GM18499 (cell line): Measurements from ENCODE around the gene IKBKG.
"Not testable (repeated sequence)": the region's sequence is repeated elsewhere in the genome, so short reads cannot be mapped to it uniquely, and the experiment has no call there.

Experiments used
- ATAC-seq: cut with Tn5 transposase; IDR thresholded peaks from one replicate; pipeline ENCODE4 v1.9.1; 2021; ENCODE audit warnings: moderate number of reproducible peaks; ENCODE audit not compliant: insufficient read depth, unreplicated experiment

IKBKG gene

DNA sequence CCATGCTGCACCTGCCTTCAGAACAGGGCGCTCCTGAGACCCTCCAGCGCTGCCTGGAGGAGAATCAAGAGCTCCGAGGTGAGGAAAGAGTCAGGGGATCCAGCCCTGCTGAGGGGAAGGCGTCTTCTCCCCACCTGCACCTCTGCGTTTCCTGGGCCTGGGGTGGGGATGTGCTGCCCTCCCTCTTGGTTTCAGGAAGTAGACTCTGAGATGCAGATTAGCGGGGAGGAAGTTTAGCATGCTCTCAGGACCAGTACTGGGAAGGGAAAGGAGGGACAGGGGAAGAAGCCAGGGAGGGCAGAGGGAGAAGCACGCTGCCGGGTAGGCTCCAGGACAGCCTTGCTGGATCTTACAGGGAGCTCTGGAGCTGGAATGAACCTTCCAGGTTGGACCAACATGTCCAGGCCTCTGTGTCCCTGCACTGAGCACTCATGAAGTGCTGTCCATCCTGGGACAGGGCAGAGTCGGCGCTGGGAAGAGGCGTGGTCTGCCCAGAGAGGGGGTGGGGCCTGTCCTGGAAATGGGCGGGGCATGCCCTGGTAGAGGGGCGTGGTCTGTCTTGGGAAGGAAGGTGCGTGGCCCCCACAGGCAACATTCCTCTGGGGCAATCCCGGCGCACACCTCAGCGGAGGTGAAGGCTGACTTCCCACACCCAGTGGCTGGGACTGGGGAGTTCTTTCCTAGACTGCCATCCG is 4.8 kb downstream of the IKBKG start:
- ATAC-seq = not testable (repeated sequence)

DNA sequence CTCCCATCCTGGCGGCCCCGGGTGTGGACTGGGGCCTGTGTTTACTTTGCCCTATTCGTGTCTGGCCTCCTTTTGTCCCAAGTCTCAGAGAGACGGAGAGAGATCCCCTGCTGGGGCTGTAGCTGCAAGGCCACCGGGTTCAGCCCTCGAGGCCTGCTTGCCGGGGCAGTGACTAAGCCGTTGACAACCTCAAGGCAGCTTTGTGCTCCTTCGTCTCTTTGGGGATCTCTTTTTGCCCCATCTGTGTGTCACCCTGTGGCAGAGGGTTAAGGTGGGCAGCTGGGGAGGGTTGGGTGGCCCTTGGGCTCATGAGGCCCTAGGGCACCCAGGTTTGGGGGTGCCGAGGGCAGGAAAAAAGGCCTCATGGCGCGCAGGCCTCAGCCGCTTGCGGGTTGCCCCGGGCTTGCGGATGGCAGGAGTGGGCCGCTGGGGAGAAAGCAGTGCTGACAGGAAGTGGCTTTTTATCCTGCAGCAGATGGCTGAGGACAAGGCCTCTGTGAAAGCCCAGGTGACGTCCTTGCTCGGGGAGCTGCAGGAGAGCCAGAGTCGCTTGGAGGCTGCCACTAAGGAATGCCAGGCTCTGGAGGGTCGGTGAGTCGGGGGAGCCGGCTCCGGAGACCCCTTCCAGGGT is 10.8 kb downstream of the IKBKG start:
- not testable (repeated sequence) for ATAC-seq

DNA sequence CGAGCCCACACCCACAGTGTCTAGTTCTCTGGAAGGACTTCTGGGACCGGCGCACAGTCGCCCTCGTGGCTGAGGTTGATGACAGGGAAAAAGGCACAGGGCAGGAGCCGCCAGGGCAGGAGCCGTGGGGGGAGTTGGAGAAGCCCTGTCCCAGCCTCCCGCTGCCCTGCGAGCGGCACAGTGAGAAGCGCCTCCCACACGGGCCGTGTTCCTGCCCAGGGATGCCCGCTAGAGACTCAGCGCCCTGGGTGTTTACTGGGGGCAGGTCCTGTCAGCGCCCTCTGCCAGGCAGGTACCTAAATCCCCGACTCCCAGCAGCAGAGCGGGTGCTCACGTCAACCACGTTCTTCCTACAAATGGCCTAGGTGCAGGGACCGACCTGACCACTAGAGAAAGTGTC is 11.5 kb downstream of the IKBKG start:
- ATAC-seq = not testable (repeated sequence)

DNA sequence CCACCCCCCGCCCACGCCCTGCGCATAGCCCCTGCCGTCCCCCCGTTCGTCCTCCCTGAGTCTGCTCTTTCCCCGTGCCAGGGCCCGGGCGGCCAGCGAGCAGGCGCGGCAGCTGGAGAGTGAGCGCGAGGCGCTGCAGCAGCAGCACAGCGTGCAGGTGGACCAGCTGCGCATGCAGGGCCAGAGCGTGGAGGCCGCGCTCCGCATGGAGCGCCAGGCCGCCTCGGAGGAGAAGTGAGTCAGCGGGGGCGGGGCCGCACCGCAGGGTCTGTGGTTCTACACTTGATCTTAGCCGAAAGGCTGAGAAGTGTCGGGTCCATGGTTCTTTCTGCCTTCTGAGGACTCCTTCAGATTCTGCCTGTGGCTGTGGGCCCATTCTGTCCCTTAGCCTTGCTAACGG is 12.9 kb downstream of the IKBKG start:
- not testable (repeated sequence) for ATAC-seq

DNA sequence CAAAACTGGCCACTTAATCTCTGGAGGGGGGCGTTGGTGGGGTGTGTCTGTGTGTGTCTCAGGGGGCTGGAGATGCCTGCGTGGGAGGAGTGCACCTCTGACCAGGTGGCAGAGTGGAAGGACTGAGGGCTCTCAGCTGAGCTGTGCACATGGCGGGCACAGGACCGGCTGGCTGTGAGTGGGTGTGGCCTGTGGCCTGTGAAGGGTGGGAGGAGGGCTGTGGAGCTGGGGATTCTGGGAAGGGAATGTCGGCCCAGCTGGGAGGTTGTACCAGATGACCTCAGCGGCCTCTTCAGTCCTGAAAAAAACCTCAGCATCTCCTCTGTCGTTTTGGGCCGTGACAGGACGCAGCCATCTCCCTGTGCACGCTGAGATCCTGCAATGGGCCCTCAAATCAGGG is 14.9 kb downstream of the IKBKG start:
- ATAC-seq = not testable (repeated sequence)

DNA sequence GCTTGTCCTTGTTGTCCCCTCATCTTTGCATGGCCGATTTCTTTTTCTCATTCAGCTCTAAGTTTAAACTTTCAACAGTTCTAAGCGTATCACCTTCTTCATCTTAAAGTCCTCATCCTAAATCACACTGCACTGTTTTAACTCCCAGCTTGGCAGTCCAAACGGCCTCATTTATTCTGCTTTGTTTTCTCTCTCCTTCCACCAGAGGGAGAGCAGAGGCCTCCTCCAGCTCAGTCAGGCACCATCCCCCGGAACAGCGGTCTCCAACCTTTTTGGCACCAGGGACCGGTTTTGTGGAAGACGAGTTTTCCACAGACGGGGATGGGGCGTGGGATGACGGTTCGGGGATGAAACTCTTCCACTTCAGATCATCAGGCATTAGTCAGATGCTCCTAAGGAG is 22.9 kb downstream of the IKBKG start:
- ATAC-seq = not testable (repeated sequence)

DNA sequence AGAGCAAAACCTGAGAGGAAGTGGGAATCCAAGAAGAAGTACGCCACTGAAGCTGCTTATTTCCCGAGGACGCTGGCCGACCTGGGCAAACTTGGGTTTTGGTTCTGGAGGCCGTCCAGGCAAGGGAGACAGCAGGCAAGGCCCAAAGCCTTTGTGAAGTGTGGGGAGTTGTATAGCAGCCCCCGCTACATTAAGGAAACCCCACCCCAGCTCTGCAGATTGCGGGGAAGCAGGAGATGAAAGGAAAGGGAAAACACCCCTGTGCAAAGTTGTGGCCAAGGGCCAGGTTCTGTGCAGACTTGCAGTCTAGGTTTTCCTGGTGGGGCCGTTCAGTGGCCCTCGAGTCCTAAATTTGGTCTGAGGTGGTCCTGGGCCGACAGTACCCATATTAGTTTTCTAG is 25.6 kb downstream of the IKBKG start:
- not testable (repeated sequence) for ATAC-seq

DNA sequence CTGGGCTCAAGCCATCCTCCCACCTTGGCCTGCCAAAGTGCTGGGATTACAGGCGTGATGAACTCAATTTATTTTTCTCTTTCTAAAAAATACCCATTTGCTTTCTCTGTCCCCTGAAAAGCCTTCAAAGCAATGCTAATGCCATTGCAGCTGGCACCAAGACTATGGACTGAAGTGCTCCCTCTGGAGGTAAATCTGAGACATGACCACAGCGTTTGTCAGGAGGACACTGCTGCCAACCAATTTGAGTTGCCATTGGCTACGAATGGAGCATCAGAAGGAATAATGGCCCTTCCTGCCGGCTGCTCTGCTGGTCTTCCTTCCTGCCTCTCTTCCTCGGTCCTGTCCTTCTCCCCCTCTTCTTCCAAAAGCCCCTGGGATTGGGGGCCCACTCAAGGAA is 27.7 kb downstream of the IKBKG start:
- ATAC-seq = not testable (repeated sequence)

DNA sequence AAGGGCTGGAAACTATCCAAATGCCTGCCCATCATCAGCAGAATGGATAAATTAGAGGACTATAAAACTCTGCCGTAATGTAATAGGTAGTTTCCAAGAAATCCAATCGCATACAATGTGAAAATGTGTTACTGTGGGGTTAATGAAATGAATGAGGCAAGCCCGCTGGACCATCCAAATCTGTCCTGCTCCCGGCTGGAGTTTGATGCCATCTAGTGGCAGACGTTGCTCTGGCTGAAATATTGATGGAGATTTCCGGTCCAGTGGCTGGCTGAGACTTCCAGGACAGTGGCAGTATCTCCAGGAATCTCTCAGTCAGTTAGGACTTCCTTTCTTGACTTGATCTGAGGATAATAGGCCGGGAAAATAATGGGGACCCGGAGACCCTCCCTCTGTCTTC is 35.6 kb downstream of the IKBKG start:
- not testable (repeated sequence) for ATAC-seq

DNA sequence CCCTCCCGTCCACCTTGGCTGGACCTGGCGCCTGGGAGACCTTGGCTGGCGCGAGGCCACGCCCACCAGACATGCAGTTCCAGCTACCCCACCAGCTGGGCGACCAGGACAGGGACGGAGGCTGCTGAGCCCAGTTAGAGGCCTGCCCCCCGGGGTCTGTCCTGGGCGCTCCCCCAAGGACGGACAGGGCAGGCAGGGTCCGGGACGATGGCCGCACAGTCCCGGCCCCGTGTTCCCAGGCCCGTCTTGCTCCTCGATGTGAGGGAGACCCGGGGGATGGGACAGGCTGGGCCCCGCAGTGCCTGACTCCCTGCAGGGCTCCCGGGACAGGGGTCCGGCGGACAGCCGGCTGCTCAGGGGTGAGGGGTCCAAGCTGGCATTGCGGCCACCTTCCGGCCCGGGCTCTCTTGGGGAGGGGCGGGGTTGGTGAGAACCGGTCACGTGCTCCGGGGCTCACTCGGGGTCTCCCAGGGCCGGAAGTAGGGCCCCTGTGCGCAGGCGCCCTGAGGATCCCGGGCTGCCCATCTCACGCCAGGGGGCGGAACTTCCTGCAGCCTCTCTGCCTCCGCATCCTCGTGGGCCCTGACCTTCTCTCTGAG is 37.3 kb downstream of the IKBKG start, which contains the start of gene CTAG1A:
TSS of gene CTAG1A (plus strand) at position 549 of the 599 bp plus-strand sequence. CDS start 74 bp downstream, outside the sequence.
- not testable (repeated sequence) for ATAC-seq

DNA sequence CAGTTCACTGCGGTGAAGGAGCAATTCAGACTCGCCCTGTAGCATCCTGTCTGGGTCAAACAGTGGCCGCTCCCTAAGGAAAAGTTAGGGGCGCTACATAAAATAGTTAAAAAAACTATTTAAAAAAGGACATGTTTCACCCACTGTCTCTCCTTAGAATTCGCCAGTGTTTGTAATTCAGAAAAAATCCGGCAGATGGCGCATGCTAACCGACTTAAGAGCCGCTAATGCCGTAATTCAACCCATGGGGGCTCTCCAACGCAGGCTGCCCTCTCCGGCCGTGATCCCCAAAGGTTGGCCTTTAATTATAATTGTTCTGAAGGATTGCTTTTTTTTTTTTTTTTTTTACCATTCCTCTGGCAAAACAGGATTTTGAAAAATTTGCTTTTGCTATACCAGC is 43.0 kb downstream of the IKBKG start:
- ATAC-seq = not testable (repeated sequence)

DNA sequence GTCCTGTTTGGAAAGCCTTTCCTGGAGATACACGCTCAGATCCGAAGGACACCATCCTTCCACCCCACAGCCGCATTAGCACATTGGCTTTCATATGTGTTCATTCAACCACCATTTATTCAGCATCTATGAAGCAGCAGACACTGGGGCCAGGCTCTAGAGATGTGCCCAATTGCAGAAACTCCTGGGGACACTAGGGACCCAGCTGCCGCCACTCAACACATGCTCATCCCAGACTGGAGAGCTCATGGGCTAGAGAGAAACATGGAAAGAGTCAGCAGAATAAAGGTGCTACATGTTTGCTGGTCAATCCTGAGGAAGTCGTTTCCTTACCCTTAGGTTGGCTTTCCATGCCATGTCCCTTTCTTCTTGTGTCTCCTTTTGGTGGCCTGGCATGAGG is 45.1 kb downstream of the IKBKG start:
- ATAC-seq = no peak

DNA sequence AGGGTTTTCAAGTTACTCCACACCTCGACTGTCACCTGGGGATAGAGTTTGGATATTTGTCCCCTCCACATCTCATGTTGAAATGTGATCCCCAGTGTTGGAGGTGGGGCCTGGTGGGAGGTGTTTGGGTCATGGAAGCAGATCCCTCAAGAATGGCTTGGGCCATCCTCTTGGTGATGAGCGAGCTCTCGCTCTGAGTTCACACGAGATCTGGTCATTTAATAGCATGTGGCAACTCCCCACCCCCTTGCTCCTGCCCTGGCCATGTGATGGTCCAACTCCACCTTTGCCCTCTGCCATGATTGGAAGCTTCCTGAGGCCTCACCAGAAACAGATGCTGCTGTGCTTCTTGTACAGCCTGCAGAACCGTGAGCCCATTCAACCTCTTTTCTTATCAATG is 45.8 kb downstream of the IKBKG start:
- no peak for ATAC-seq

DNA sequence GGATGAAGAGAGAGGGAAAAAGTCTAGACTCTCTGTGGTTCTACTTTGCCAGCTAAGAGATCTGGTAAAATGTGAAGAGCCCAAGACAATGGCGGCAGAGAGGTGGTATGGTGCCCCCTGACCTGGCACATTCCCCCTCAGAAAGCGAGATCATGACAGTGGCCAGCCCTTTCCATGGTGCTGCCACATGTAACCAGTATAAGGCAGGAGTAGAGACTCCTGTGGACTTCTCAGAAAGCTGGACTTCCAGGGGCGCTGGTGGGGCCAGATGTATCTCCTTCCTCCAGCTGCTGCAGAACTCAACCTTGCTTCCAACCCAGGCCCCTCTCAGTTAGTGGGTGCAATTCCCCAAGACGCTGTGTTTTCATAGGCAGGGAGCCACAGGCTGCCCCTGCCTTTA is 47.1 kb downstream of the IKBKG start:
- no peak for ATAC-seq

DNA sequence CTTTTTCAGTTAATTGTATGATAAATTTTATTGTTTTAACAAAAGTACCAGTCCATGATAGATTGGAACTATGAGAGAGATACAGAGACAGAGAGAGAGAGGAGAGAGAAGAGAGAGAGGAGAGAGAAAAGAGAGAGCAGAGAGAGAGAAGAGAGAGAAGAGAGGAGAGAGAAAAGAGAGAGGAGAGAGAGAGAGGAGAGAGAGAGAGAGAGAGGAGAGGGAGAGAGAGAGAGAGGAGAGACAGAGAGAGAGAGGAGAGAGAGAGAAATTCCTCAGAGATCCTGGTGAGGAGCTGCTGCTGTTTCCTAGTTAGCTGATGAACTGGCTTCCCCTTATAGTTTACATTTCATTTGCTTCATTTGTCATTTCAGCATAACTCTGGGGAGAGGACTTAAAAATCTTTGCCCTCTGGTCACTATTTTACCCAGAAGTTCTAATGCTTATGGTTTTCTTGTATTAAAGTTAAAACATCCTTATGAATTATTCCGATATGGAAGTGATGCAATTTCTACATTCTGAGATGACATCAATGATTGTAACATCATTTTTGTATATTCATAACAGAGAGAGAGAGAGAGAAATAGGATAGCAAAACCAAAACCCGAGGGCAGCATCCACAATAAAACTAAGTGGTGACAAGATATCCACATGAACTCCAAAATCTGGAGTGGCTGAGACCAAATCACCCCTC is 48.3 kb downstream of the IKBKG start:
- no peak for ATAC-seq

DNA sequence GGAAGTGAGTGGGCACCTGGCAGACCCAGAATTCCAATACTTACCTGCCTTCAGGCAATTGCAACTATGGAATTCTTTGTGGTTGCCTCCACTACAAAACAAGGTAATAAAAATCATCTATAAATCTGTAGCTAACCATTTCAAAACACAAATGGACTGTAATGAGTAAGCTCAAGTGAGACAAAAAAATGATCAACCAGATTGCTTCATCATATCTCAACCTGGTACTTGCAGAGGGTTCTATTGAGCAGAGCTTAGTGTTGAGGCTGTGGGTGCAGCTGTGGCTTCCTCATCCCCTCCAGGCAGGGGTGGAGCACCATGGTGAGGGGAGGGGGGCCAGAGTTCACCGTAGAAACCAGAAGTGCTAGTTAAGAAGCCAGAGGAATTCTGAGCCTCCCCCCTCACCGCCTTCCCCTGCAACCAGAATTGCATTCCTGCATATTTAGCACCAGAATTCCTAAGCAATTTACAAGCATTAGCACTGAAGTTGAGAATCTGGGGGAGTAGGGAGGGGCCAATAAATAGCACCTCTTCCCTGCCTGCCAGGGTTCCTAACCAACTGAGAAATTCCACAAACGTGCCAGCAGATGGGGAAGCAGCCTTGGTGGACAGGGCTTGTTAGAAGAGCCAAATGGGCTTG is 49.0 kb downstream of the IKBKG start:
- ATAC-seq = no peak

DNA sequence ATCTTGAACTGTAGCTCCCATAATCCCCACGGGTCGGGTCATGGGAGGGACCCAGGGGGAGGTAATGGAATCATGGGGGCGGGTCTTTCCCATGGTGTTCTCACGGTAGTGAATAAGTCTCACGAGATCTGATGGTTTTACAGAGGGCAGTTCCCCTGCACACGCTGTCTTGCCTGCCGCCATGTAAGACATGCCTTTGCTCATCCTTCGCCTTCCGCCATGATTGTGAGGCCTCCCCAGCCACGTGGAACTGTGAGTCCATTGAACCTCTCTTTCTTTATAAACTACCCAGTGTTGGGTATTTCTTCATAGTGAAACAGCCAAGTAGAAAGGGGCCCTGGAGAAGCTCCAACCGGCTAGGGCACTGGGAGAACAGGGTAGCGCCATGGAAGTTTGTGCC is 49.8 kb downstream of the IKBKG start:
- ATAC-seq = no peak

DNA sequence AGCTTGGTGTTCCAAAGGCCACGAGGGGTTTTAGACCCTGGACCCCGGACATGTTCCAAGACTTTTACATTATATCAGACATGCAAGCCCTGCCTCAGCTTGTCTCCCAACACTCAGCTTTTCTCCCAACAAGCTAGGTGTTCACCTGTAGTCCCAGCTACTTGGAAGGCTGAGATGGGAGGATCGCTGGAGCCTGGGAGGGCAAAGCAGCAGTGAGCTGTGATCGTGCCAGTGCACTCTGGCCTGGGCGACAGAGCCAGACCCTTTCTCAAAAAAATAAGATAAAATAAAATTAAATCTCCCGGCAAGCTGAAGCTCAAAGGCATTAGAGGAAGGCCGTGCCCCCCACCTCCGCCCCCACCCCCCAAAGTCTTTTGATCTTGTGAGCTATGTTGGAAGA is 51.2 kb downstream of the IKBKG start:
- no peak for ATAC-seq

DNA sequence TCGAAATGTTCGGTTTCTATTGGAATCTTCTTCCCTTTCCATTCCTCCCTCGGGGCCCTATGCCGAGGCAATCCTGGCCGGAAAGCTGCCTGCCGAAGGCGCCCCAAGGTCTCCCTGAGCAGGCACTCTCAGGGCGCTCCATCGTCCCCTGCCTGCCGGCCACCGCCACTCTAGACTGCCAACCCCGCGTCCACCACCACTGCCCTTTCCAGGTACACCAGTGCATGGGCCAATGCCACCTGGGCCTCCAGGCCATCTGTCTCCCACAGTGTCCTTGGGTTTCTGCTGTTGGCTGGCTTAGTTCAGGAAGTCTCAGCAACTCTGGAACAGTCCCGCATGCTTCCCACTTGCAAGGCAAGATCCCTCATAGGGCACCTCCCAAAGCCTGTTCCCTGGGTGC is 52.1 kb downstream of the IKBKG start:
- ATAC-seq = no peak

DNA sequence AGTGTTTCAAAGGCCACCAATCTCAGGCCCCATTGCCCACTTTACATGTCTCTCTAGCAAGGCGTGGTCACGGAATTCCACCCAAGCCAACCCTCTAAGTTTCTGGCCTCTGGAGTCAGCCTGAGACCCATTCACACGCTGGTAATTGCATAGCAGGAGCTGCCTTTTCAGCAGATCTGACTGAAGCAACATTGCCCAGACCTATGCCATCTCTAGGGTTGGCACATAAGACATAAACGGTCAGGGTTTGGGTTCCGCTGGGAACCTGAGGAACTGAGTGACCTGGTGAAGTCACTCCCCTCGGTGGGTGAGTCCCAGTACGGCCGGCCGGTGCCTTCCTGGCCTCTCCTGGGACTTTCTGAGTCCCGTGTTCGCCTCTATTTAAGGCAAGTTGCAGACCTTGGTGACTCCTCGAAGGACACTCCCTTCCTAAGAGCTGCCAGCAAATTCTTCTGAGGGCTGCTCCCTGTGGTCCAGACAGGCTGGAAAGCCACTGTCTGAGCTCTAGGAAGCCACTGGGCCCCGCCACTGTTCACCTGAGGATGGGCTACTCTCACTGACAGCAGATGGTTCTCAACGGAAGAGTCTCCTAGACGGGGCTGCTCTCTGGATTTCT is 53.4 kb downstream of the IKBKG start:
- no peak for ATAC-seq
